K562 (cell line): ENCODE data around the gene MTG1. TPM values are rescaled to one million over a fixed set of nuclear protein-coding genes. Genes with fewer than 3 reads are reported as not detected.

Experiments
- BCL6 ChIP-seq: fragments of 250-450 bp; sonication (Bioruptor Pico); IDR thresholded peaks from 2 replicates; pipeline ENCODE4 v1.4.0; 2020
- CHD4 ChIP-seq: fragments of 200-600 bp; sonication (generic); IDR thresholded peaks from 3 replicates; pipeline ENCODE4 v1.6.1; 2012; ENCODE audit warnings: low read depth, mild to moderate bottlenecking, mixed read lengths, low read length, inconsistent platforms; ENCODE audit not compliant: insufficient read depth, insufficient replicate concordance, poor library complexity, severe bottlenecking
- FOXA3 ChIP-seq, 2 experiments: fragments of 450-650 bp in 1 of 2; sonication (generic) in 1 of 2; formaldehyde crosslinking; IDR thresholded peaks in 1 of 2; conservative IDR thresholded peaks in 1 of 2; 2 replicates each; pipeline versions ENCODE4 v1.4.0 to v1.8.0; 2020 to 2022; ENCODE audit warnings: mild to moderate bottlenecking in 2 of 2, missing genetic modification reagents in 1 of 2
- KDM1A ChIP-seq, 2 experiments: fragments of 450-650 bp; IDR thresholded peaks; 2 replicates each; pipeline ENCODE4 v1.6.1; 2016; ENCODE audit warnings: mild to moderate bottlenecking in 2 of 2
- MTF1 ChIP-seq: fragments of 250-450 bp; sonication (Bioruptor Pico); IDR thresholded peaks from 2 replicates; pipeline ENCODE4 v1.9.0; 2021; ENCODE audit warnings: moderate library complexity, mild to moderate bottlenecking, inconsistent platforms, borderline replicate concordance
- MXD1 ChIP-seq: fragments of 250-450 bp; sonication (Bioruptor Pico); IDR thresholded peaks from 2 replicates; pipeline ENCODE4 v1.8.0; 2021; ENCODE audit warnings: borderline replicate concordance, mild to moderate bottlenecking, moderate library complexity; ENCODE audit not compliant: poor library complexity, severe bottlenecking
- NCOA6 ChIP-seq: fragments of 450-650 bp; IDR thresholded peaks from 2 replicates; pipeline ENCODE4 v1.6.1; 2017; ENCODE audit warnings: mild to moderate bottlenecking
- NCOR1 ChIP-seq: fragments of 450-650 bp; IDR thresholded peaks from 2 replicates; pipeline ENCODE4 v1.6.1; 2016; ENCODE audit warnings: mild to moderate bottlenecking, moderate library complexity
- NFRKB ChIP-seq: fragments of 450-650 bp; IDR thresholded peaks from 2 replicates; pipeline ENCODE4 v1.6.1; 2016; ENCODE audit warnings: low read depth
- PHF8 ChIP-seq: fragments of 200-600 bp; sonication (generic); IDR thresholded peaks from 2 replicates; pipeline ENCODE4 v1.6.1; 2012; ENCODE audit warnings: mixed run types, mild to moderate bottlenecking, inconsistent platforms, low read length, moderate library complexity, borderline replicate concordance
- RAD51 ChIP-seq: fragments of 450-650 bp; IDR thresholded peaks from 2 replicates; pipeline ENCODE4 v1.7.1; 2016; ENCODE audit warnings: low read depth, mild to moderate bottlenecking, borderline replicate concordance
- RBBP5 ChIP-seq: fragments of 200-600 bp; sonication (generic); IDR thresholded peaks from 2 replicates; pipeline ENCODE4 v1.6.1; 2012; ENCODE audit warnings: borderline replicate concordance, mild to moderate bottlenecking, low read length, control low read depth, inconsistent platforms; ENCODE audit not compliant: insufficient read depth, poor library complexity, severe bottlenecking
- RBM17 ChIP-seq: fragments of 200-400 bp; formaldehyde crosslinking; IDR thresholded peaks from 2 replicates; pipeline ENCODE4 v1.6.1; 2017; ENCODE audit warnings: low read depth, mild to moderate bottlenecking, low read length, borderline replicate concordance
- TAF1 ChIP-seq: IDR thresholded peaks from 2 replicates; pipeline ENCODE4 v1.6.1; 2011; ENCODE audit warnings: mild to moderate bottlenecking, low read length, moderate library complexity; ENCODE audit not compliant: insufficient read depth, control insufficient read depth, severe bottlenecking; ENCODE audit errors: extremely low read depth
- TFAP4 ChIP-seq: sonication (generic); formaldehyde crosslinking; IDR thresholded peaks from 2 replicates; pipeline ENCODE4 v1.8.0; 2022; ENCODE audit warnings: missing genetic modification reagents, mild to moderate bottlenecking, moderate library complexity, borderline replicate concordance
- TRIM25 ChIP-seq: fragments of 450-650 bp; IDR thresholded peaks from 2 replicates; pipeline ENCODE4 v1.7.0; 2016; ENCODE audit warnings: borderline replicate concordance
- ZC3H11A ChIP-seq: IDR thresholded peaks from 2 replicates; pipeline ENCODE4 v1.6.1; 2012; ENCODE audit warnings: low read depth, low read length, improper control_type of control experiment
- ZFP36 ChIP-seq: fragments of 150-350 bp; IDR thresholded peaks from 2 replicates; pipeline ENCODE4 v1.6.1; 2018; ENCODE audit warnings: low read length, low read depth; ENCODE audit not compliant: partially characterized antibody
- polyA plus RNA-seq, 8 experiments: library from polyadenylated mRNA; depleted of rRNA in 4 of 8; stranded (reverse) in 5 of 8; unstranded in 3 of 8; fragments of >200 nt; fragmentation: Nextera tagmentation in 2 of 8; fragmentation: Illumina TruSeq in 1 of 8; extraction: Ambion mirVana in 2 of 8; extraction: Trizol in 1 of 8; gene quantifications; 2 replicates each; pipeline versions ENCODE4 v1.2.1 to v1.2.3, GENCODE V29; 2011 to 2014; ENCODE audit warnings: inconsistent platforms in 1 of 8, missing spikeins in 1 of 8
- total RNA-seq, 7 experiments: library from RNA; depleted of rRNA in 6 of 7; stranded (reverse); fragments of >200 nt in 6 of 7; fragmentation: Illumina TruSeq in 2 of 7; extraction: Trizol in 2 of 7; gene quantifications; 2 replicates each; pipeline versions ENCODE4 v1.2.1 to v1.2.3, GENCODE V29; 2011 to 2021; ENCODE audit warnings: low replicate concordance in 1 of 7
- TF ChIP-seq, protein P1 (sequence below): fragments of 450-650 bp; conservative IDR thresholded peaks from 2 replicates; pipeline ENCODE4 v1.6.1; 2016; ENCODE audit warnings: missing genetic modification characterization, low read depth, mild to moderate bottlenecking, missing compliant biosample characterization, moderate library complexity
- TF ChIP-seq, protein P2 (sequence below): IDR thresholded peaks from 3 replicates; pipeline ENCODE4 v1.6.1; 2011; ENCODE audit warnings: borderline replicate concordance, mild to moderate bottlenecking; ENCODE audit not compliant: insufficient read length, insufficient read depth

Gene MTG1
- total and polyA plus RNA-seq, 9 of the 15 experiments (the other 6 are each of a cell fraction or from before 2014, with no cell fraction given): 2.8 to 28.2 (median 15.4) TPM

- TF ChIP-seq, protein P1, sequence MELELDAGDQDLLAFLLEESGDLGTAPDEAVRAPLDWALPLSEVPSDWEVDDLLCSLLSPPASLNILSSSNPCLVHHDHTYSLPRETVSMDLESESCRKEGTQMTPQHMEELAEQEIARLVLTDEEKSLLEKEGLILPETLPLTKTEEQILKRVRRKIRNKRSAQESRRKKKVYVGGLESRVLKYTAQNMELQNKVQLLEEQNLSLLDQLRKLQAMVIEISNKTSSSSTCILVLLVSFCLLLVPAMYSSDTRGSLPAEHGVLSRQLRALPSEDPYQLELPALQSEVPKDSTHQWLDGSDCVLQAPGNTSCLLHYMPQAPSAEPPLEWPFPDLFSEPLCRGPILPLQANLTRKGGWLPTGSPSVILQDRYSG (tag): no peak
- TF ChIP-seq MXD1 (CRISPR knock-in tag): no peak
- TF ChIP-seq RAD51: no peak; the same call in 1 of the 2 replicates
- no peak for TF ChIP-seq BCL6 (CRISPR knock-in tag)
- no peak for TF ChIP-seq NCOA6
- TF ChIP-seq CHD4: no peak
- no peak for TF ChIP-seq FOXA3 (CRISPR knock-in tag; conservative IDR thresholded peaks at IDR 0.05 in 1 of 2, IDR thresholded peaks at IDR 0.05 in 1 of 2)
- no peak for TF ChIP-seq MTF1 (CRISPR knock-in tag)
- TF ChIP-seq ZC3H11A: no peak
- TF ChIP-seq NCOR1: no peak
- peak; percentile 74; the same call in 1 of the 2 replicates for TF ChIP-seq PHF8
- TF ChIP-seq KDM1A (IDR thresholded peaks at IDR 0.05): no peak
- TF ChIP-seq ZFP36: no peak
- TF ChIP-seq TFAP4 (CRISPR knock-in tag): peak; percentile 28; the same call in 1 of the 2 replicates
- TF ChIP-seq TRIM25: no peak
- no peak for TF ChIP-seq RBBP5
- TF ChIP-seq TAF1: peak; percentile 75
- TF ChIP-seq, protein P2, sequence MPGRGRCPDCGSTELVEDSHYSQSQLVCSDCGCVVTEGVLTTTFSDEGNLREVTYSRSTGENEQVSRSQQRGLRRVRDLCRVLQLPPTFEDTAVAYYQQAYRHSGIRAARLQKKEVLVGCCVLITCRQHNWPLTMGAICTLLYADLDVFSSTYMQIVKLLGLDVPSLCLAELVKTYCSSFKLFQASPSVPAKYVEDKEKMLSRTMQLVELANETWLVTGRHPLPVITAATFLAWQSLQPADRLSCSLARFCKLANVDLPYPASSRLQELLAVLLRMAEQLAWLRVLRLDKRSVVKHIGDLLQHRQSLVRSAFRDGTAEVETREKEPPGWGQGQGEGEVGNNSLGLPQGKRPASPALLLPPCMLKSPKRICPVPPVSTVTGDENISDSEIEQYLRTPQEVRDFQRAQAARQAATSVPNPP: no peak
- TF ChIP-seq NFRKB: no peak
- TF ChIP-seq RBM17: no peak
These were observed 36.4 kb upstream of the MTG1 start, which contains the start of gene FUOM (continued) for GRCh38 chr10:133357285-133358161.
